Panc1 (cell line): ENCODE data around the gene AKAP13. TPM values are rescaled to one million over a fixed set of nuclear protein-coding genes. Genes with fewer than 3 reads are reported as not detected.

Experiments
- ATAC-seq: fragments of 200-7000 bp; cut with Tn5 transposase; 2 replicates; pipeline ENCODE4 v1.9.1; 2020; ENCODE audit warnings: mild to moderate bottlenecking, moderate library complexity
- BruUV-seq: library from RNA; stranded (reverse); fragments of 400-500 nt; replicated peaks from 2 replicates; lab custom pipeline; 2021; lab: Mats Ljungman, UMichigan
- CTCF ChIA-PET: fragments of 300-600 bp; sonication (Branson Sonifier 250); formaldehyde crosslinking; loops from one replicate; lab custom pipeline; 2022; ENCODE audit warnings: antibody characterized with exemption; lab: Charles Lee
- POLR2A ChIA-PET: fragments of 300-600 bp; sonication (Branson Sonifier 250); formaldehyde crosslinking; loops from one replicate; lab custom pipeline; 2022; ENCODE audit warnings: antibody characterized with exemption; lab: Charles Lee
- DNase-seq: peaks from one replicate; pipeline ENCODE4 v3.0.0-alpha.2; 2010; ENCODE audit warnings: low read depth, low spot score
- H3K27ac ChIP-seq: 2 replicates; pipeline ENCODE4 v1.5.1; 2011; ENCODE audit warnings: mild to moderate bottlenecking, low read length, inconsistent platforms
- H3K27me3 ChIP-seq: fragments of 200-500 bp; sonication (Bioruptor generic); 2 replicates; pipeline ENCODE4 v1.6.0; 2014; ENCODE audit warnings: low read length, inconsistent platforms; ENCODE audit not compliant: control insufficient read depth, insufficient read depth
- H3K36me3 ChIP-seq: fragments of 200-500 bp; sonication (Bioruptor generic); 2 replicates; pipeline ENCODE4 v1.5.1; 2014; ENCODE audit warnings: inconsistent platforms, mild to moderate bottlenecking, low read length, moderate library complexity; ENCODE audit not compliant: control insufficient read depth, insufficient read depth
- H3K4me1 ChIP-seq: 2 replicates; pipeline ENCODE4 v1.5.1; 2011; ENCODE audit warnings: inconsistent platforms, mild to moderate bottlenecking, low read length, moderate library complexity; ENCODE audit not compliant: control insufficient read depth, insufficient read depth
- H3K4me3 ChIP-seq, 2 experiments: 2 replicates each; pipeline ENCODE4 v1.5.1; 2011 to 2012; ENCODE audit warnings: low read depth in 2 of 2, low read length in 2 of 2, mild to moderate bottlenecking in 2 of 2, inconsistent platforms in 1 of 2, moderate library complexity in 1 of 2
- H3K9me3 ChIP-seq: fragments of 200-500 bp; sonication (Bioruptor generic); 2 replicates; pipeline ENCODE4 v1.5.1; 2014; ENCODE audit warnings: low read depth, mild to moderate bottlenecking, inconsistent platforms, low read length, moderate library complexity; ENCODE audit not compliant: control insufficient read depth, insufficient read depth
- CTCF ChIP-seq: fragments of 450-650 bp; IDR thresholded peaks from 2 replicates; pipeline ENCODE4 v1.5.1; 2017; ENCODE audit warnings: mild to moderate bottlenecking
- POLR2AphosphoS5 ChIP-seq: IDR thresholded peaks from 2 replicates; pipeline ENCODE4 v1.6.1; 2012; ENCODE audit warnings: mild to moderate bottlenecking, low read depth, low read length, moderate library complexity
- REST ChIP-seq, 2 experiments: IDR thresholded peaks; 2 replicates each; pipeline ENCODE4 v1.6.1; 2011 to 2012; ENCODE audit warnings: low read depth in 2 of 2, control low read depth in 1 of 2, low read length in 1 of 2, mild to moderate bottlenecking in 1 of 2, moderate library complexity in 1 of 2; ENCODE audit not compliant: insufficient read depth in 1 of 2
- SIN3A ChIP-seq: IDR thresholded peaks from 2 replicates; pipeline ENCODE4 v1.6.1; 2012; ENCODE audit warnings: low read depth, mild to moderate bottlenecking, low read length, moderate library complexity, borderline replicate concordance; ENCODE audit not compliant: insufficient read depth
- TCF7L2 ChIP-seq: IDR thresholded peaks from 2 replicates; pipeline ENCODE4 v1.6.1; 2011; ENCODE audit warnings: mild to moderate bottlenecking, low read depth, low read length, inconsistent platforms
- in situ Hi-C: cut with HindIII; loops from 2 replicates; pipeline ENCODE4 v1.10.0; 2016; ENCODE audit warnings: low sequenced_read_pairs, low pct_unique_long_range_greater_than_20kb
- intact Hi-C: fragments of 100-400 bp; cut with micrococcal nuclease; formaldehyde crosslinking; loops from one replicate; pipeline ENCODE4 v1.10.0; 2022; ENCODE audit not compliant: unreplicated experiment
- total RNA-seq: library from RNA; stranded (reverse); gene quantifications from one replicate; pipeline ENCODE4 v1.2.1, GENCODE V29; 2021; ENCODE audit not compliant: unreplicated experiment

Gene AKAP13
- total RNA-seq, 1 experiment from 2014 or later = 94.2 TPM

GRCh38 chr15:85600001-85600400 lies 219.6 kb downstream of the AKAP13 start:
- BruUV-seq = no TSS peak
- in situ Hi-C loops (no loop called here), intact Hi-C loops (no loop called here)
- ATAC-seq (no peak), DNase-seq (no peak)
- CTCF ChIA-PET = interaction anchor here (0.6 kb wide), 1 partner anchor 114 kb away, joined by 3 read pairs; no protein-coding TSS in a partner anchor
- TF ChIP-seq TCF7L2 (no peak), CTCF (no peak), SIN3A (no peak), POLR2AphosphoS5 (no peak), REST (IDR thresholded peaks at IDR 0.05; ENCODE audit: insufficient read depth in 1 of 2, low read depth in 2 of 2, low read length in 1 of 2) (no peak)
- POLR2A ChIA-PET = no interaction called here
- no peaks in the 10 kb centered on the region for H3K9me3 ChIP-seq
- no peaks in the 10 kb centered on the region for H3K36me3 ChIP-seq
- H3K4me1 ChIP-seq = no peaks in the 10 kb centered on the region
- H3K27me3 ChIP-seq = no peaks in the 10 kb centered on the region
- no peak overlapping the region for H3K27ac ChIP-seq
- H3K4me3 ChIP-seq = no peak overlapping the region

GRCh38 chr15:85603160-85603559 lies 222.8 kb downstream of the AKAP13 start:
- Histone ChIP-seq H3K4me1 (no peaks in the 10 kb centered on the region), H3K9me3 (no peaks in the 10 kb centered on the region), H3K27ac (no peak overlapping the region), H3K27me3 (no peaks in the 10 kb centered on the region), H3K36me3 (no peaks in the 10 kb centered on the region), H3K4me3 (no peak overlapping the region)
- DNase-seq = no peak
- TF ChIP-seq REST (IDR thresholded peaks at IDR 0.05; ENCODE audit: insufficient read depth in 1 of 2, low read depth in 2 of 2, low read length in 1 of 2) = no peak
- no peak for ATAC-seq
- BruUV-seq = no TSS peak
- in situ Hi-C loops (no loop called here), intact Hi-C loops (no loop called here)
- CTCF ChIA-PET = no interaction called here
- POLR2A ChIA-PET = no interaction called here
